Vagina (tissue), 2 donors: ENCODE results near the gene TOPORS. TPM values are rescaled to one million over a fixed set of nuclear protein-coding genes. Genes with fewer than 3 reads are reported as not detected.

Experiments used
- DNase-seq, 2 donors: peaks; one replicate each; pipeline ENCODE4 v3.0.0-alpha.2; 2017; ENCODE audit errors: extremely low spot score in 2 of 2
- H3K27ac ChIP-seq: fragments of 200-600 bp; sonication (generic); one replicate; pipeline ENCODE4 v1.5.1; 2019
- H3K27me3 ChIP-seq: fragments of 200-600 bp; sonication (generic); one replicate; pipeline ENCODE4 v1.5.1; 2019
- H3K36me3 ChIP-seq, 2 donors: fragments of 200-600 bp; sonication (generic); one replicate each; pipeline ENCODE4 v1.5.1; 2017 to 2019
- H3K4me1 ChIP-seq: fragments of 200-600 bp; sonication (generic); one replicate; pipeline ENCODE4 v1.5.1; 2019
- H3K4me3 ChIP-seq, 2 donors: fragments of 200-600 bp; sonication (generic); 1 replicate in 1 of 2; 2 replicates in 1 of 2; pipeline ENCODE4 v1.5.1; 2016 to 2019
- H3K9me3 ChIP-seq: fragments of 200-600 bp; sonication (generic); one replicate; pipeline ENCODE4 v1.5.1; 2019
- CTCF ChIP-seq, 3 experiments: fragments of 450-650 bp in 2 of 3; fragments of 200-600 bp in 1 of 3; sonication (generic) in 1 of 3; IDR thresholded peaks; one replicate each; pipeline ENCODE4 v1.5.1; 2017 to 2019; ENCODE audit warnings: antibody characterized with exemption in 3 of 3, mild to moderate bottlenecking in 2 of 3, moderate library complexity in 2 of 3
- POLR2A ChIP-seq, 2 donors: fragments of 450-650 bp; IDR thresholded peaks; one replicate each; pipeline ENCODE4 v1.6.1; 2017; ENCODE audit warnings: antibody characterized with exemption in 2 of 2, mild to moderate bottlenecking in 2 of 2, moderate library complexity in 2 of 2
- POLR2AphosphoS5 ChIP-seq, 2 donors: sonication (generic); formaldehyde crosslinking; IDR thresholded peaks; one replicate each; pipeline ENCODE4 v1.9.0; 2017; ENCODE audit warnings: antibody characterized with exemption in 2 of 2, mild to moderate bottlenecking in 2 of 2, low read depth in 1 of 2; ENCODE audit not compliant: insufficient read depth in 1 of 2
- intact Hi-C: fragments of 100-400 bp; cut with DNase I; formaldehyde crosslinking; loops from one replicate; pipeline ENCODE4 v1.15.1; 2023
- total RNA-seq: library from RNA; depleted of rRNA; stranded (reverse); fragments of >200 nt; gene quantifications from one replicate; pipeline ENCODE4 v1.2.3, GENCODE V29; 2016

Gene TOPORS
- total RNA-seq, 1 donor from 2014 or later: 18.4 TPM

GRCh38 chr9:32516241-32516640 is 36.1 kb downstream of the TOPORS start:
- Histone ChIP-seq H3K9me3 (no peaks in the 10 kb centered on the region), H3K27ac (no peak overlapping the region), H3K4me1 (no peaks in the 10 kb centered on the region), H3K36me3 (no peaks in the 10 kb centered on the region), H3K4me3 (no peak overlapping the region), H3K27me3 (no peaks in the 10 kb centered on the region)
- TF ChIP-seq CTCF (IDR thresholded peaks at IDR 0.05) (no peak), POLR2AphosphoS5 (IDR thresholded peaks at IDR 0.05; ENCODE audit: insufficient read depth in 1 of 2, low read depth in 1 of 2) (no peak), POLR2A (IDR thresholded peaks at IDR 0.05) (no peak)
- no peak for DNase-seq
- intact Hi-C loops: no loop called here

- Histone ChIP-seq H3K4me1 (peaks cover 8% of the 10 kb centered on the region), H3K4me3 (no peak overlapping the region), H3K9me3 (no peaks in the 10 kb centered on the region), H3K27me3 (no peaks in the 10 kb centered on the region), H3K36me3 (no peaks in the 10 kb centered on the region), H3K27ac (no peak overlapping the region)
- no peak for DNase-seq
- no peak for TF ChIP-seq CTCF (IDR thresholded peaks at IDR 0.05)
- TF ChIP-seq POLR2A (IDR thresholded peaks at IDR 0.05): no peak
- TF ChIP-seq POLR2AphosphoS5 (IDR thresholded peaks at IDR 0.05; ENCODE audit: insufficient read depth in 1 of 2, low read depth in 1 of 2): no peak
- intact Hi-C loops: no loop called here
Observed at GRCh38 chr9:32508728-32509127, 43.7 kb downstream of the TOPORS start.

GRCh38 chr9:32503008-32503407 is 49.4 kb downstream of the TOPORS start:
- intact Hi-C loops: no loop called here
- Histone ChIP-seq H3K4me3 (no peak overlapping the region), H3K27ac (no peak overlapping the region)

GRCh38 chr9:32502464-32502863 is 49.9 kb downstream of the TOPORS start:
- TF ChIP-seq POLR2A (IDR thresholded peaks at IDR 0.05): no peak
- TF ChIP-seq CTCF (IDR thresholded peaks at IDR 0.05): no peak
- no peak for TF ChIP-seq POLR2AphosphoS5 (IDR thresholded peaks at IDR 0.05; ENCODE audit: insufficient read depth in 1 of 2, low read depth in 1 of 2)
- no peaks in the 10 kb centered on the region for H3K9me3 ChIP-seq
- no peak overlapping the region for H3K27ac ChIP-seq
- H3K4me3 ChIP-seq: no peak overlapping the region
- no peak for DNase-seq
- peaks cover 0 to 11% of the 10 kb centered on the region in 2 donors for H3K36me3 ChIP-seq
- intact Hi-C loops: no loop called here
- H3K4me1 ChIP-seq: no peaks in the 10 kb centered on the region
- H3K27me3 ChIP-seq: no peaks in the 10 kb centered on the region

More at GRCh38 chr9:32503008-32503407, 49.4 kb downstream of the TOPORS start:
- no peak for DNase-seq
- TF ChIP-seq POLR2A (IDR thresholded peaks at IDR 0.05) (no peak), CTCF (IDR thresholded peaks at IDR 0.05) (no peak), POLR2AphosphoS5 (IDR thresholded peaks at IDR 0.05; ENCODE audit: insufficient read depth in 1 of 2, low read depth in 1 of 2) (no peak)
- H3K4me1 ChIP-seq: no peaks in the 10 kb centered on the region
- H3K27me3 ChIP-seq: no peaks in the 10 kb centered on the region
- no peaks in the 10 kb centered on the region for H3K9me3 ChIP-seq
- H3K36me3 ChIP-seq: peaks cover 0 to 11% of the 10 kb centered on the region in 2 donors

GRCh38 chr9:32501868-32502267 is 50.5 kb downstream of the TOPORS start:
- H3K27ac ChIP-seq: no peak overlapping the region
- TF ChIP-seq POLR2AphosphoS5 (IDR thresholded peaks at IDR 0.05; ENCODE audit: insufficient read depth in 1 of 2, low read depth in 1 of 2) (no peak), CTCF (IDR thresholded peaks at IDR 0.05) (no peak), POLR2A (IDR thresholded peaks at IDR 0.05) (no peak)
- intact Hi-C loops: no loop called here
- H3K4me1 ChIP-seq: no peaks in the 10 kb centered on the region
- H3K4me3 ChIP-seq: no peak overlapping the region
- H3K36me3 ChIP-seq: peaks cover 0 to 13% of the 10 kb centered on the region in 2 donors
- no peaks in the 10 kb centered on the region for H3K9me3 ChIP-seq
- no peak for DNase-seq
- no peaks in the 10 kb centered on the region for H3K27me3 ChIP-seq
